GM18868 (cell line): ENCODE measurements around the gene DLGAP4.

Experiments used
- ATAC-seq: cut with Tn5 transposase; IDR thresholded peaks from one replicate; pipeline ENCODE4 v1.9.1; 2021; ENCODE audit warnings: mild to moderate bottlenecking, moderate library complexity; ENCODE audit not compliant: unreplicated experiment

The DLGAP4 gene

GRCh38 chr20:36320261-36320897 is 14.2 kb downstream of the DLGAP4 start:
- no peak for ATAC-seq

- no peak for ATAC-seq
These were observed 15.0 kb downstream of the DLGAP4 start for GRCh38 chr20:36320898-36321695.

- ATAC-seq: no peak
These were observed 16.0 kb downstream of the DLGAP4 start for GRCh38 chr20:36322131-36322530.

GRCh38 chr20:36330091-36330490 is 24.0 kb downstream of the DLGAP4 start:
- no peak for ATAC-seq

GRCh38 chr20:36331209-36331608 is 25.1 kb downstream of the DLGAP4 start:
- ATAC-seq: no peak

GRCh38 chr20:36333841-36334240 is 27.7 kb downstream of the DLGAP4 start:
- ATAC-seq: no peak

- ATAC-seq: no peak
These were observed 28.4 kb downstream of the DLGAP4 start for GRCh38 chr20:36334281-36335205.

- no peak for ATAC-seq
These were observed 29.2 kb downstream of the DLGAP4 start for GRCh38 chr20:36335206-36335870.

GRCh38 chr20:36336204-36336603 is 30.1 kb downstream of the DLGAP4 start:
- no peak for ATAC-seq

- ATAC-seq: no peak
These were observed 31.0 kb downstream of the DLGAP4 start for GRCh38 chr20:36336954-36337704.

GRCh38 chr20:36337886-36338285 is 31.7 kb downstream of the DLGAP4 start:
- no peak for ATAC-seq

GRCh38 chr20:36339646-36340592 is 33.8 kb downstream of the DLGAP4 start:
- no peak for ATAC-seq

GRCh38 chr20:36340593-36340990 is 34.5 kb downstream of the DLGAP4 start:
- ATAC-seq: no peak

GRCh38 chr20:36341331-36342020 is 35.3 kb downstream of the DLGAP4 start:
- no peak for ATAC-seq

- ATAC-seq: no peak
These were observed 36.4 kb downstream of the DLGAP4 start for GRCh38 chr20:36342331-36343120.

- no peak for ATAC-seq
These were observed 37.5 kb downstream of the DLGAP4 start for GRCh38 chr20:36343641-36344040.

- no peak for ATAC-seq
These were observed 38.5 kb downstream of the DLGAP4 start for GRCh38 chr20:36344517-36345132.
